Testis (tissue), 3 donors: ENCODE results near the gene HK2. TPM values are rescaled to one million over a fixed set of nuclear protein-coding genes. Genes with fewer than 3 reads are reported as not detected.
"Not testable (repeated sequence)": the region's sequence is repeated elsewhere in the genome, so short reads cannot be mapped to it uniquely, and the experiment has no call there.

Source experiments
- DNase-seq: peaks from one replicate; pipeline ENCODE4 v3.0.0-alpha.2; 2019
- H3K27ac ChIP-seq, 2 donors: fragments of 200-600 bp; sonication (generic); one replicate each; pipeline ENCODE4 v1.5.1; 2019
- H3K27me3 ChIP-seq: fragments of 200-600 bp; sonication (generic); one replicate; pipeline ENCODE4 v1.5.1; 2019
- H3K36me3 ChIP-seq: fragments of 200-600 bp; sonication (generic); one replicate; pipeline ENCODE4 v1.5.1; 2017; ENCODE audit warnings: low read depth; ENCODE audit errors: missing control alignments
- H3K4me1 ChIP-seq: fragments of 200-600 bp; sonication (generic); one replicate; pipeline ENCODE4 v1.5.1; 2019
- H3K4me3 ChIP-seq, 2 donors: fragments of 200-600 bp; sonication (generic); one replicate each; pipeline ENCODE4 v1.5.1; 2017 to 2019
- H3K9me3 ChIP-seq: fragments of 200-600 bp; sonication (generic); one replicate; pipeline ENCODE4 v1.5.1; 2017
- POLR2A ChIP-seq: fragments of 450-650 bp; IDR thresholded peaks from one replicate; pipeline ENCODE4 v1.6.1; 2017; ENCODE audit warnings: antibody characterized with exemption, mild to moderate bottlenecking, moderate library complexity
- WGBS, 2 donors: methylation state at CpG; one replicate each; pipeline ENCODE4 v1.1.5; 2018; 5-methylcytosine and 5-hydroxymethylcytosine counted together
- intact Hi-C: fragments of 100-400 bp; cut with DNase I; formaldehyde crosslinking; loops from one replicate; pipeline ENCODE4 v1.15.1; 2023; ENCODE audit warnings: low total_unique reads
- polyA plus RNA-seq: library from polyadenylated mRNA; stranded (reverse); fragments of 350-450 nt; fragmentation: Illumina TruSeq; extraction: RNeasy Lipid Tissue Mini Kit (QIAGEN cat#74804); gene quantifications from one replicate; pipeline ENCODE4 v1.2.3, GENCODE V29; 2014; ENCODE audit warnings: low read depth, low replicate concordance; ENCODE audit not compliant: insufficient read depth
- total RNA-seq, 2 donors: library from RNA; depleted of rRNA; stranded (reverse); fragments of >200 nt; gene quantifications; one replicate each; pipeline ENCODE4 v1.2.3, GENCODE V29; 2016
- TF ChIP-seq, protein P1 (sequence below), 3 experiments: fragments of 450-650 bp in 2 of 3; fragments of 200-600 bp in 1 of 3; sonication (generic) in 1 of 3; IDR thresholded peaks; one replicate each; pipeline ENCODE4 v1.5.1; 2016 to 2019; ENCODE audit warnings: antibody characterized with exemption in 3 of 3, mild to moderate bottlenecking in 2 of 3, moderate library complexity in 1 of 3

Gene HK2
- total and polyA plus RNA-seq, 3 donors from 2014 or later, result 83.5 to 164 (median 142) TPM

DNA sequence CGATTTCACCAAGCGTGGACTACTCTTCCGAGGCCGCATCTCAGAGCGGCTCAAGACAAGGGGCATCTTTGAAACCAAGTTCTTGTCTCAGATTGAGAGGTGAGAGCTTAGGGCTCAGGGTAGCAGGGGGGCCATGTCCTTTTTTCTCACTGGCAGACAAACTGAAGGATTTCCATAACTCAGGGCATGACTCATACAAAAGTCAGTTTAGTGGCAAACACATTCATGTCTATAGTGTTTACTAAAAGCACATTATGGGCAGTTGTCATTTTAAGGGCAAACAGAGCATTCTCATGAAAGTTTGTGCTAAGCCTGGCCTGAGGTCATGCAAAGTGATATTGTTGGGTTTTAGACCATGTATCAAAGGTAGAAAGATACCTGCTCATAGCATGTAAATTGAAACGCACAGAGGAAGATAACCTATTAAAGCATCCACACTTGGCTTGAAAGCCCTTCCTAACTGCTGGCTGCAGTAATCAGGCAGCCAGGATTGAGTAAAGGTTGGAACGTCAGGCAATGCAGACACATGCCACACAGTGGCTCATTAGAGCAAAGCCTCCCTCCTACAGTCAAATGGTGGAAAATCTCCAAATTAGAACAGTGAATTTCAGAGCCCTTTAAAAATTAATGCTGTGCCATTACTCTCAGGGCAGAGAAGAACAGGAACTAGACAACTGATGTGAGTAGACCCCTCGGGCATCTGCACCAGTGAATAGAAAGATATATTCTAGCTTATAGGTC is 54.2 kb downstream of the HK2 start:
- Histone ChIP-seq H3K4me3 (no peak overlapping the region), H3K4me1 (no peaks in the 10 kb centered on the region), H3K36me3 (no peaks in the 10 kb centered on the region), H3K27ac (no peak overlapping the region), H3K9me3 (no peaks in the 10 kb centered on the region), H3K27me3 (no peaks in the 10 kb centered on the region)
- intact Hi-C loops, result no loop called here
- 88 to 90% methylated on average over 8 of the region's 8 CpGs for WGBS, 2 donors
- no peak for DNase-seq
- no peak for TF ChIP-seq POLR2A
- TF ChIP-seq, protein P1, sequence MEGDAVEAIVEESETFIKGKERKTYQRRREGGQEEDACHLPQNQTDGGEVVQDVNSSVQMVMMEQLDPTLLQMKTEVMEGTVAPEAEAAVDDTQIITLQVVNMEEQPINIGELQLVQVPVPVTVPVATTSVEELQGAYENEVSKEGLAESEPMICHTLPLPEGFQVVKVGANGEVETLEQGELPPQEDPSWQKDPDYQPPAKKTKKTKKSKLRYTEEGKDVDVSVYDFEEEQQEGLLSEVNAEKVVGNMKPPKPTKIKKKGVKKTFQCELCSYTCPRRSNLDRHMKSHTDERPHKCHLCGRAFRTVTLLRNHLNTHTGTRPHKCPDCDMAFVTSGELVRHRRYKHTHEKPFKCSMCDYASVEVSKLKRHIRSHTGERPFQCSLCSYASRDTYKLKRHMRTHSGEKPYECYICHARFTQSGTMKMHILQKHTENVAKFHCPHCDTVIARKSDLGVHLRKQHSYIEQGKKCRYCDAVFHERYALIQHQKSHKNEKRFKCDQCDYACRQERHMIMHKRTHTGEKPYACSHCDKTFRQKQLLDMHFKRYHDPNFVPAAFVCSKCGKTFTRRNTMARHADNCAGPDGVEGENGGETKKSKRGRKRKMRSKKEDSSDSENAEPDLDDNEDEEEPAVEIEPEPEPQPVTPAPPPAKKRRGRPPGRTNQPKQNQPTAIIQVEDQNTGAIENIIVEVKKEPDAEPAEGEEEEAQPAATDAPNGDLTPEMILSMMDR (IDR thresholded peaks at IDR 0.05), result no peak

DNA sequence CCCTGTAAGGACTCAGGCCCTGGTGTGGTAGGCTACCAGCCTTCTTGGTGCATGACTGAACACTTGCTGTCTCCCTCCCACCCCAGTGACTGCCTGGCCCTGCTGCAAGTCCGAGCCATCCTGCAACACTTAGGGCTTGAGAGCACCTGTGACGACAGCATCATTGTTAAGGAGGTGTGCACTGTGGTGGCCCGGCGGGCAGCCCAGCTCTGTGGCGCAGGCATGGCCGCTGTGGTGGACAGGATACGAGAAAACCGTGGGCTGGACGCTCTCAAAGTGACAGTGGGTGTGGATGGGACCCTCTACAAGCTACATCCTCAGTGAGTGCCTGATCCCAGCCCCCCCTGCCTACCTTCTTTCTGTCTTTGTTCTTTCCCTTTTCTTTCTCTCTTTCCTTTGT is 55.2 kb downstream of the HK2 start:
- H3K27ac ChIP-seq, result no peak overlapping the region
- 96% methylated on average over 9 of the region's 9 CpGs for WGBS, 2 donors
- H3K4me1 ChIP-seq, result no peaks in the 10 kb centered on the region
- intact Hi-C loops, result no loop called here
- no peaks in the 10 kb centered on the region for H3K27me3 ChIP-seq
- no peaks in the 10 kb centered on the region for H3K9me3 ChIP-seq
- H3K4me3 ChIP-seq, result no peak overlapping the region
- DNase-seq, result no peak
- no peak for TF ChIP-seq POLR2A
- TF ChIP-seq, protein P1 (IDR thresholded peaks at IDR 0.05), result no peak
- no peaks in the 10 kb centered on the region for H3K36me3 ChIP-seq

DNA sequence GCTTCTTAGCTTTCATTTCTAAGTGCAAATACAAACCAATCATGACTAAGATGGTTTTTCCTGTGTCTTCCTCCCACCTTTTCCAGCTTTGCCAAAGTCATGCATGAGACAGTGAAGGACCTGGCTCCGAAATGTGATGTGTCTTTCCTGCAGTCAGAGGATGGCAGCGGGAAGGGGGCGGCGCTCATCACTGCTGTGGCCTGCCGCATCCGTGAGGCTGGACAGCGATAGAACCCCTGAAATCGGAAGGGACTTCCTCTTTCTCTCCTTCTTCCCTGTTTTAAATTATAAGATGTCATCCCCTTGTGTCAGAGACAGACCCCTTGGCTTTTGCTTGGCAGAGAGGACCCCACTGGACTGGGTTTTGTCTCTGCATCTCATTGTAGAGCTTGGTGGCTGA is 56.8 kb downstream of the HK2 start:
- Histone ChIP-seq H3K9me3 (no peaks in the 10 kb centered on the region), H3K4me1 (no peaks in the 10 kb centered on the region), H3K4me3 (no peak overlapping the region), H3K27ac (no peak overlapping the region), H3K36me3 (no peaks in the 10 kb centered on the region), H3K27me3 (no peaks in the 10 kb centered on the region)
- TF ChIP-seq POLR2A, result no peak
- TF ChIP-seq, protein P1 (IDR thresholded peaks at IDR 0.05), result no peak
- 88 to 90% methylated on average over 8 of the region's 8 CpGs for WGBS, 2 donors
- intact Hi-C loops, result no loop called here
- DNase-seq, result no peak

DNA sequence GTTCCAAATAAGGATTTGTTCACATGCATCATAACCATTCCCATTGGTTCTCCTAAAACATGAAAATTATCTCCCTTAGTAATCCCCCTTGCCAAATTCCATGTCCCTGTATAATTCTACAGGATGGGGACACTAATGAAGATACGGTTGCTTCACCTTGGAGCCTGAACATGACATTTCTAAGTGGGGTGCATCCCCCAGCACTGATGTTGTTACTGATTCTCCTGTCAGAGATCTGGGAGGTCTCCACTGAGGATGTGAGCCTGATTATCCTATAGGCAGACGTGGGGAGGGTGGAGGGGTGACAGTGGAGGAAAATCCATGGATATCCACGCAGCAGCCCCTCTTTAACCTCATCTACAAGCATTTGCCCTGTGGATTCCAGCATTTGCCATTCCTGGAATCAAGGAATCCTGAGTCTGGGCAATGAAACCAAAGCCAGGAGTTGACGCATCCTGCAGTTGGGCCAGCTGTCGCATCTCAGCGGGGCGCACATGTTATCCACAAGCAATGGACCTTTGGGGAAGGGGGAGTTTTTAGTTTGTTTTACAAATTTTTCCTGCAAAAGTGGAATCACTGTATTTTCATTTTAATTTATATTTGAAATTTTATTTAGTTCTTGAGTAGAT is 57.3 kb downstream of the HK2 start:
- no peaks in the 10 kb centered on the region for H3K9me3 ChIP-seq
- no peaks in the 10 kb centered on the region for H3K4me1 ChIP-seq
- 81 to 88% methylated on average over 7 of the region's 7 CpGs for WGBS, 2 donors
- TF ChIP-seq, protein P1 (IDR thresholded peaks at IDR 0.05), result no peak
- TF ChIP-seq POLR2A, result no peak
- H3K4me3 ChIP-seq, result no peak overlapping the region
- intact Hi-C loops, result no loop called here
- no peak overlapping the region for H3K27ac ChIP-seq
- no peak for DNase-seq
- H3K27me3 ChIP-seq, result no peaks in the 10 kb centered on the region
- no peaks in the 10 kb centered on the region for H3K36me3 ChIP-seq

DNA sequence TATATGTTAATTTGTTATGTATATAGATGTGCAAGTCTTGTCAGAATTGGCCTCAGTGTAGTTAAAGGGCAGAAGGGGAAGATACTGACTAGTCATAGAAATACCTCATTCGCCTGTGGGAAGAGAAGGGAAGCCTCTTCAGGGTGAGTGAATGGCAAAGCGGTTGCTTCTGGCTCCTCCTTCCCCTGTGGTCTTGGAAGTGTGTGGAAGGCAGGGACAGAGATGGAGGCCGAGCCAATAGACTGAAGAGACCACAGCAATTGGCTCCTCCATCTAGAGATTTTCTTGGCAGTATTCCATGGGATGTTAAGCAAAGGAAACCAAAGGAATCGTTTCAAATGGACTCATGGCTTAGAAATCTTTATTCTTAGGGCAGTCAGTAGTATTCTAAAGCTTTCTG is 57.9 kb downstream of the HK2 start:
- H3K27me3 ChIP-seq, H3K4me1 ChIP-seq, H3K9me3 ChIP-seq, H3K36me3 ChIP-seq, DNase-seq, intact Hi-C loops, H3K27ac ChIP-seq, H3K4me3 ChIP-seq: not testable (repeated sequence)
- whole genome bisulfite sequencing, 2 donors, result 73 to 77% methylated on average over 4 of the region's 4 CpGs
